ENCODE measurements around the gene CPXM2.

The CPXM2 gene

DNA sequence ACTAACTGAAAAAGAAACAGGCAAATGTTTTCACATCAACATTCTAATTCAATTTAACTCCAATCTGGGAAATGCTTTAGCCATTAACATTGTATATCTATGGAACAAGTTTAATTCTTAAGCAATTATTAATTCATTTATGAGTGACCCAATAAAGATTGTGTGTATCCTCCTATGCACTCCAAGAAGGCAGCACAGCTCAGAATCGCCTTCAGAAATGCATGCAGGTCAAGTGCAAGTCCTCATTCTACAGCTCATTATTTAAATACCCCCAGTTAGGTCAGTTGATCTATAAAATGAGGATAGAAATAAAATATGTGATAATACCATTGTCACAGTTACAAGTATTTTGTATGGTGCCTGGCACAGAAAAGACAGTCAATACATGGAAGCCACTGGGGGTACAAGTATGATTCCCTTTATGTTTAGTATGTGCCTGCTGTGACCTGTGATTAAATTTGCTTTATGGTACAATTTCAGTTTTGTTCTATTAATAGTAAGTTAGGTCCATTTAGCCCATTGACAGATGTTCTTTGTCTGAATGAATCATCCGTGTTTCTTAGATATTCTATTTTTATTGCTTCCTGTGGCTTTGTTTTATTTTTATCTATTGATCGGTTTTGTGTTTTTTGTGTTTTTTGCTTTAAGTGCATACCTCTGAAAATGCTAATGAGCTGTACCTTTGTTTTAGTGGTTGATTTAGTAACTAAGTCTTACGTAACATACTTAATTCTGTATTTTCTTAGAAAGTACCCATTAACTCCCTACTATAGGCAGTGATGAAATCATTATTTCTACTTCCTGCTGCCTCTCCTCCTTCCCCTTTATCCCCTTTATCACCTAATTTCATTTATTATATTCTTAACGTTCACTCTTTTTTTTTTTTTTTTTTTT lies 42.8 kb downstream of the CPXM2 start:
- no peak for DNase-seq (ENCODE audit: low read depth, low spot score)

DNA sequence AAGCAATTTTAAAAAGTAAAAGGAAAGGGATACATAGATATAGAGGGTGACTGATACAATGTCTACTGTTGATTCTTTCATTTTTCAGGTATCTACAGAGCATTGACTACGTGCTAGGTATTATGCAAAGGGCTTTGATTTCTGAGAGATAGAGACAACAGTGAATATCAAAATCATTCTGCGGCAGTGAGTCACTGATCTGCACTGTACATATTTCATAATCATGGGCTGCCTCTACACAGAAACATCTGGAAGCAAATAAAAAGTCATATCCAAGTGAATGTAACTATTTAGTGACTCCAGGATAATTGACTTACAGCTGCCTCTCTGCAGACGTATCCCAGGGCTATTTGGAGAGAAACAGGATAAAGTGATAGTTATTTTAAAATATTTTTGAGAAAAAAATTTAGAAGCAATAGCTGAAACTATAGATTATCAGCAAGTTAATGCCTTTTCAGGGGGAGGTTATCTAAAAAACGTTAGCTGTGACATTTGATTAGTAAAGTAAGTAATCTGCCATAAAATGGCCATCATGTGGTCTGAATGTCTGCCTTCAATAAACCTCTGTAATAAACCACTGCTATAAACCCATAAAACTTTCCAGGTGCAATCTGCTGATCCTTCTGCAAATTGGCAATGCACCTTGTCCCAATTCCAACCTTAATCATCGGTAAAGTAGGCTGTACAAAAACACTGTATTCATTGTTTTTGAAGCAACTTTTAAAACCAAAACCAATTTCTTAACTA lies 43.7 kb downstream of the CPXM2 start:
- no peak for DNase-seq (ENCODE audit: low read depth, low spot score)

GRCh38 chr10:123843835-123844234 lies 47.8 kb downstream of the CPXM2 start:
- DNase-seq (ENCODE audit: low read depth, low spot score) = no peak

DNA sequence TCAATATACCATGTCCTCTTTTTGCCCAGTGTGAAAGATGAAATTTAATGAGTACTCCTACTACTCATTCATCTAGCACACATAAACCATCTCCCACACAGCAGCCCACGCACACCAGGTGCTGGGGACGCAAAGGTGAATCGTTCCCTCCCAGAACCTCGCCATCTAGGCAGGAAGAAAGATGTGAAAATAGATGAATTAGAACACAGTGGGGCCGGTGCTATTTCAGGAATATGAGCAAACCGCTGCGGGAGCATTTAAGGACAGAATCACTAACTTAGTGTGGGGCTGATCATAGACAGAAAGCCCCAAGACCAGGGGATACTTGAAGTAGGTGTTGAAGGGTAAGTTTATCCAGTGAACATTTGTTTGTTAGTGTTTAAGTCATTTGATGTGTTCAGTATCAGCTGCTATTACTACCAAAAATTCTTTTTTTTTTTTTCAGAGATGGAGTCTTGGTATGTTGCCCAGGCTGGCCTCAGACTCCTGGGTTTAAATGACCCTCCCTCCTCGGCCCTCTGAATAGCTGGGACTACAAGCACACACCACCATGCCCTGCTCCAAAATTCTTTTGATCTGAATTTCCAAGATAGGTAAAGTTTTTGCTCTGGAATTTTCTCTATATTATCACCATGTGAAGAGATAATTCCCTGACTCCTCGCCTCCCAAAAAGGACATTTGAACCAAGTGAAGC lies 48.8 kb downstream of the CPXM2 start:
- DNase-seq (ENCODE audit: low read depth, low spot score) = no peak

GRCh38 chr10:123841560-123841959 lies 50.0 kb downstream of the CPXM2 start:
- no peak for DNase-seq (ENCODE audit: low read depth, low spot score)

DNA sequence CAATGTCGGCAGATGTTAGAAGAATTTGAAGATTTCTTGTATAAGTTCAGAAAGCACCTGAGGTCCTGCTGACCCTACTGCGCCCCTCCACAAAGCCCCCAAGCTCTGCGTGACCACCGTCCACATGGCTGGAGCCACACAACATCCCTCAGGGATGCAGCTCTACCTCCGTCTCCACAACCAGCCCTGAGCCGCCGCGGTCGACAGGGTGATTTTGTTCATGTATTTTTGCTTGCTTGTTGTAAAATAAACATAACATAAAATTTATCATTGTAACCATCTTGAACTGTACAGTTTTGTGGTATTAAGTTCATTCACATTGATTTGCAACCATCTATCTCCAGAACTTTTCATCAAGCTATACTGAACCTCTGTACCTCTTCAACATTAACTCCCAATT lies 50.5 kb downstream of the CPXM2 start:
- no peak for DNase-seq (ENCODE audit: low read depth, low spot score)

GRCh38 chr10:123840714-123841113 lies 50.9 kb downstream of the CPXM2 start:
- no peak for DNase-seq (ENCODE audit: low read depth, low spot score)

- DNase-seq (ENCODE audit: low read depth, low spot score) = no peak
Measured at GRCh38 chr10:123838596-123839310, 52.9 kb downstream of the CPXM2 start.

DNA sequence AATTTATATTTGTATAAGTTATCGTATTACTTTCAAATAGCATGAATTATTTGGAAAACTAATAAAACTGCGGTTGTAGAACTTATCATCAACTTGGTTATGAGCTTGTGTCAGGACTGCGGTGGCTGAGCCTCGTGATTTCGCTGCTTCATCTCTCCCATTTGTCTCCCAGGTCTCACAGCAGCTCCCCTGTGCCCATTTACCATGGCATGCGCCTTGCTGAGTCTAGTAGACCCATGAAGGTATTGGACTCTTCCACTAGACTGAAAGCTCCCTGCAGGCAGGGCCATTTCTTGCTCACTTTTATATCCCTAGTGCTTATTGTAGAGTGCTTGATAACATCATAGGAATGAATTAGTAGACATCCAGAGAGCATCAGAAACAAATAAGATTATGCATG lies 53.9 kb downstream of the CPXM2 start:
- no peak for DNase-seq (ENCODE audit: low read depth, low spot score)

- no peak for DNase-seq (ENCODE audit: low read depth, low spot score)
Measured at GRCh38 chr10:123836418-123837145, 55.0 kb downstream of the CPXM2 start.

GRCh38 chr10:123835575-123835974 lies 56.0 kb downstream of the CPXM2 start:
- no peak for DNase-seq (ENCODE audit: low read depth, low spot score)

GRCh38 chr10:123833170-123833850 lies 58.3 kb downstream of the CPXM2 start:
- DNase-seq (ENCODE audit: low read depth, low spot score) = no peak

- no peak for DNase-seq (ENCODE audit: low read depth, low spot score)
Measured at GRCh38 chr10:123831259-123831658, 60.3 kb downstream of the CPXM2 start.

- no peak for DNase-seq (ENCODE audit: low read depth, low spot score)
Measured at GRCh38 chr10:123821136-123821535, 70.5 kb downstream of the CPXM2 start.

- DNase-seq (ENCODE audit: low read depth, low spot score) = no peak
Measured at GRCh38 chr10:123809632-123810031, 82.0 kb downstream of the CPXM2 start.

DNA sequence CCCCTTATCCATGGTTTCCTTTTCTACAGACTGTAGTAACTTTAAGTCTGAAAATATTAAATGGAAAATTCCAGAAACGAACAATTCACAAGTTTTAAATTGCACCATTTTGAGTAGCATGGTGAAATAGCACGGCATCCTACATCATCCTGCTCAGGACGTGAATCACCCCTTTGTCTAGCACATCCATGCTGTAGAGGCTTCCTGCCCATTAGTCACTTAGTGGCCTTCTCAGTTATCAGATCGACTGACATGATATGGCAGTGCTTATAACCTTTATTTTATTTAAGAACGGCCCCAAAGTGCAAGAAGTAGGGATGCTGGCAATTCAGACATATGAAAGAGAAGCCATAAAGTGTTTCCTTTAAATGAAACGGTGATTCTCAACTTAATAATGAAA lies 82.7 kb downstream of the CPXM2 start:
- no peak for DNase-seq (ENCODE audit: low read depth, low spot score)

DNA sequence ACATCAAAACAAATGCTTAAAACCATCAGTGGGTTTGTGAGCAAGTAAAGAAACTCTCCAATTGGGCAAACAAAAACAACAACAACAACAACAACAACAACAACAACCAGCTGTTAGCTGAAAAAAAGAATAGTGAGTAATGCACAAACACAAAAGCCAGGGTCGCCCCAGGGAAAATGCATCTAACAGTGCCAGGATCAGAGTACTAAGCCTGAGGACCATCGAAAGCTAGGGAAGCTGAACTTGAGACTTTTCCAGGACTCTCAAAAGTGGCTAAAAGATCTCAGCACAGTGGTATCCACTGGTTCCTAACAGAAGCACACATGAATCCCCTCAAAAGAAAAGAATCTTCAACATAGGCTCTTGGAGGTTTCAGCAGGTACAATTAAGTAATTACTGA lies 83.3 kb downstream of the CPXM2 start:
- no peak for DNase-seq (ENCODE audit: low read depth, low spot score)

DNA sequence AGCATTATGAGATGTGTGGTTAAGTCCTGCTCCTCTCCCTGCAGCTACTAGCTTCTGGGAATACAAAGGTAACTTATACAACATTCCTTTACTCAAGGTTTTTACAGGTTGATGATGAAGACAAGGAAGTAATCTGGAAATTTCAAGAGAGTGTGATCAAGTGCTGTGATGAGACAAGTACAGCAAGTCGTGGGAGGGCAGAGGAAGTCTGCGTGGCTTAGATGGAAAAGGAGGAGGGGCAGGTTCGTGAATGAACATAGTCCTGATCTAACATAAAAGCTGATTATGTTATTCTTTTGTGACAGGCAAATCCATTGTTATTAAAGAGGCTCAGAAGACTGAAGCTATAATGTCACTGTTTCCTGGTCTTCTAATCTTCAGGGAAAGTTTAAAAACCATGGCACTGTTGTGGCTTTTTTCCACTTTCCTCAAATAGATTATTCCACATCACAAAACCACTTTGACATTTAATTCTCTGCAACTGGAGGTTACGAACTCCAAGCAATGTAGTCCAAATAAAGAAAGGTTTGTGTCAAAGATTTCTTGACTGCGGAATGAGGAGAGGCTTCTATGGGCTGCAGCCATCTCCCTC lies 84.1 kb downstream of the CPXM2 start:
- no peak for DNase-seq (ENCODE audit: low read depth, low spot score)

- no peak for DNase-seq (ENCODE audit: low read depth, low spot score)
Measured at GRCh38 chr10:123804716-123805115, 86.9 kb downstream of the CPXM2 start.

GRCh38 chr10:123800821-123801220 lies 90.8 kb downstream of the CPXM2 start:
- no peak for DNase-seq (ENCODE audit: low read depth, low spot score)
